IPS-NIHi11 (cell line): ENCODE measurements around the gene SRSF10.
"Not testable (repeated sequence)": the region's sequence is repeated elsewhere in the genome, so short reads cannot be mapped to it uniquely, and the experiment has no call there.

ENCODE experiments used
- DNase-seq: peaks from one replicate; pipeline ENCODE4 v3.0.0; 2012; ENCODE audit warnings: mixed read lengths, low spot score

SRSF10 gene

GRCh38 chr1:23997812-23998211 lies 17.7 kb upstream of the SRSF10 start:
- DNase-seq, result no peak

- no peak for DNase-seq
These were observed 16.6 kb upstream of the SRSF10 start for GRCh38 chr1:23996700-23997229.

- no peak for DNase-seq
These were observed 15.3 kb upstream of the SRSF10 start for GRCh38 chr1:23995431-23995837.

GRCh38 chr1:23992011-23992410 lies 11.9 kb upstream of the SRSF10 start:
- not testable (repeated sequence) for DNase-seq

GRCh38 chr1:23989263-23989662 lies 9.1 kb upstream of the SRSF10 start:
- DNase-seq, result no peak

- not testable (repeated sequence) for DNase-seq
These were observed 6.9 kb upstream of the SRSF10 start for GRCh38 chr1:23987038-23987437.

GRCh38 chr1:23984417-23985186 lies 4.5 kb upstream of the SRSF10 start:
- DNase-seq, result no peak

- DNase-seq, result peak; percentile 39
These were observed 572 bp upstream of the SRSF10 start for GRCh38 chr1:23980728-23981070.

- no peak for DNase-seq
These were observed 693 bp downstream of the SRSF10 start for GRCh38 chr1:23979387-23979880.

- no peak for DNase-seq
These were observed 1.3 kb downstream of the SRSF10 start for GRCh38 chr1:23978805-23979204.

GRCh38 chr1:23977854-23978191 lies 2.3 kb downstream of the SRSF10 start:
- DNase-seq, result no peak

- DNase-seq, result no peak
These were observed 2.8 kb downstream of the SRSF10 start for GRCh38 chr1:23977187-23977853.

- DNase-seq, result no peak
These were observed 12.3 kb downstream of the SRSF10 start for GRCh38 chr1:23967871-23968270.

GRCh38 chr1:23966973-23967493 lies 13.1 kb downstream of the SRSF10 start:
- no peak for DNase-seq

- DNase-seq, result no peak
These were observed 15.1 kb downstream of the SRSF10 start for GRCh38 chr1:23964790-23965740.

GRCh38 chr1:23964235-23964668 lies 15.9 kb downstream of the SRSF10 start:
- DNase-seq, result no peak

- no peak for DNase-seq
These were observed 16.4 kb downstream of the SRSF10 start for GRCh38 chr1:23963617-23964234.

GRCh38 chr1:23960291-23961020 lies 19.7 kb downstream of the SRSF10 start:
- no peak for DNase-seq

GRCh38 chr1:23959461-23960290 lies 20.5 kb downstream of the SRSF10 start, which contains the start of gene PNRC2:
TSS of gene PNRC2 (plus strand) at chr1:23959828. CDS start at chr1:23961458, 1,630 bp downstream.
- DNase-seq, result peak; percentile 100
